GM12878 (cell line): ENCODE measurements around the gene CYP46A1. TPM values are rescaled to one million over a fixed set of nuclear protein-coding genes. Genes with fewer than 3 reads are reported as not detected.

Experiments
- CEBPB ChIP-seq, 2 experiments: fragments of 150-350 bp in 1 of 2; IDR thresholded peaks; 2 replicates each; pipeline ENCODE4 v1.6.1; 2012 to 2014; ENCODE audit warnings: low read depth in 2 of 2, low read length in 2 of 2, borderline replicate concordance in 1 of 2, inconsistent platforms in 1 of 2
- CHD1 ChIP-seq: IDR thresholded peaks from 2 replicates; pipeline ENCODE4 v1.6.1; 2012; ENCODE audit warnings: low read depth, low read length, improper control_type of control experiment
- LARP7 ChIP-seq: fragments of 450-650 bp; IDR thresholded peaks from 2 replicates; pipeline ENCODE4 v1.6.1; 2017; ENCODE audit warnings: mild to moderate bottlenecking
- MEF2B ChIP-seq: fragments of 450-650 bp; IDR thresholded peaks from 2 replicates; pipeline ENCODE4 v1.6.1; 2018; ENCODE audit warnings: mild to moderate bottlenecking, moderate library complexity; ENCODE audit not compliant: partially characterized antibody, poor library complexity, severe bottlenecking
- MTA3 ChIP-seq: IDR thresholded peaks from 2 replicates; pipeline ENCODE4 v1.6.1; 2012; ENCODE audit warnings: low read length, inconsistent platforms, borderline replicate concordance
- NFYB ChIP-seq: IDR thresholded peaks from 2 replicates; pipeline ENCODE4 v1.6.1; 2011; ENCODE audit warnings: low read depth, mild to moderate bottlenecking, low read length, improper control_type of control experiment, moderate library complexity; ENCODE audit not compliant: insufficient read depth
- RELB ChIP-seq: fragments of 450-650 bp; IDR thresholded peaks from 2 replicates; pipeline ENCODE4 v1.6.1; 2017; ENCODE audit warnings: low read depth, mild to moderate bottlenecking, moderate library complexity
- SMAD5 ChIP-seq: IDR thresholded peaks from 2 replicates; pipeline ENCODE4 v1.6.1; 2016; ENCODE audit warnings: antibody characterized with exemption, low read depth
- STAT1 ChIP-seq: fragments of 450-650 bp; conservative IDR thresholded peaks from 2 replicates; pipeline ENCODE4 v1.6.1; 2014; ENCODE audit warnings: antibody characterized with exemption, mild to moderate bottlenecking
- TCF7 ChIP-seq: IDR thresholded peaks from 2 replicates; pipeline ENCODE4 v1.6.1; 2014; ENCODE audit warnings: antibody characterized with exemption, borderline replicate concordance
- ZBTB4 ChIP-seq: fragments of 450-650 bp; formaldehyde crosslinking; IDR thresholded peaks from 2 replicates; pipeline ENCODE4 v1.4.0; 2022; ENCODE audit warnings: mild to moderate bottlenecking, moderate library complexity
- ZNF384 ChIP-seq: IDR thresholded peaks from 2 replicates; pipeline ENCODE4 v1.6.1; 2012; ENCODE audit warnings: low read depth, mild to moderate bottlenecking, low read length, improper control_type of control experiment, borderline replicate concordance
- ZSCAN29 ChIP-seq: fragments of 450-650 bp; IDR thresholded peaks from 2 replicates; pipeline ENCODE4 v1.6.1; 2017; ENCODE audit warnings: mild to moderate bottlenecking, moderate library complexity
- polyA plus RNA-seq, 11 experiments: library from polyadenylated mRNA; depleted of rRNA in 4 of 11; unstranded in 6 of 11; stranded (reverse) in 5 of 11; fragments of >200 nt; fragmentation: Nextera tagmentation in 4 of 11; fragmentation: Illumina TruSeq in 1 of 11; extraction: Ambion mirVana in 4 of 11; extraction: Trizol in 1 of 11; gene quantifications; 1 replicate in 1 of 11; 2 replicates in 10 of 11; pipeline versions ENCODE4 v1.2.1 to v1.2.3, GENCODE V29; 2011 to 2016; ENCODE audit warnings: inconsistent platforms in 2 of 11, missing spikeins in 2 of 11, low read depth in 1 of 11
- total RNA-seq, 4 experiments: library from RNA; depleted of rRNA in 3 of 4; stranded (reverse); fragments of >200 nt in 3 of 4; fragmentation: Illumina TruSeq in 1 of 4; extraction: Trizol in 1 of 4; gene quantifications; 2 replicates each; pipeline versions ENCODE4 v1.2.1 to v1.2.3, GENCODE V29; 2013 to 2021
- TF ChIP-seq, protein P1 (sequence below): fragments of 450-650 bp; conservative IDR thresholded peaks from 2 replicates; pipeline ENCODE4 v1.6.1; 2017; ENCODE audit warnings: mild to moderate bottlenecking, moderate library complexity

Gene CYP46A1
- total and polyA plus RNA-seq, 10 of the 15 experiments (the other 5 are each of a cell fraction or from before 2014, with no cell fraction given), result 0.04 to 0.11 TPM; not detected in 8

- no peak for TF ChIP-seq ZNF384
- no peak for TF ChIP-seq MTA3
- TF ChIP-seq NFYB, result no peak
- TF ChIP-seq, protein P1, sequence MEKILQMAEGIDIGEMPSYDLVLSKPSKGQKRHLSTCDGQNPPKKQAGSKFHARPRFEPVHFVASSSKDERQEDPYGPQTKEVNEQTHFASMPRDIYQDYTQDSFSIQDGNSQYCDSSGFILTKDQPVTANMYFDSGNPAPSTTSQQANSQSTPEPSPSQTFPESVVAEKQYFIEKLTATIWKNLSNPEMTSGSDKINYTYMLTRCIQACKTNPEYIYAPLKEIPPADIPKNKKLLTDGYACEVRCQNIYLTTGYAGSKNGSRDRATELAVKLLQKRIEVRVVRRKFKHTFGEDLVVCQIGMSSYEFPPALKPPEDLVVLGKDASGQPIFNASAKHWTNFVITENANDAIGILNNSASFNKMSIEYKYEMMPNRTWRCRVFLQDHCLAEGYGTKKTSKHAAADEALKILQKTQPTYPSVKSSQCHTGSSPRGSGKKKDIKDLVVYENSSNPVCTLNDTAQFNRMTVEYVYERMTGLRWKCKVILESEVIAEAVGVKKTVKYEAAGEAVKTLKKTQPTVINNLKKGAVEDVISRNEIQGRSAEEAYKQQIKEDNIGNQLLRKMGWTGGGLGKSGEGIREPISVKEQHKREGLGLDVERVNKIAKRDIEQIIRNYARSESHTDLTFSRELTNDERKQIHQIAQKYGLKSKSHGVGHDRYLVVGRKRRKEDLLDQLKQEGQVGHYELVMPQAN, result no peak
- TF ChIP-seq RELB, result no peak
- no peak for TF ChIP-seq CHD1
- no peak for TF ChIP-seq ZSCAN29
- no peak for TF ChIP-seq CEBPB (IDR thresholded peaks at IDR 0.05; ENCODE audit: borderline replicate concordance in 1 of 2, low read depth in 2 of 2, low read length in 2 of 2)
- no peak for TF ChIP-seq TCF7
- no peak for TF ChIP-seq STAT1
- TF ChIP-seq MEF2B, result no peak
- no peak for TF ChIP-seq SMAD5
- TF ChIP-seq ZBTB4 (CRISPR knock-in tag), result no peak
- no peak for TF ChIP-seq LARP7
Observed at GRCh38 chr14:99741227-99741976, 57.3 kb downstream of the CYP46A1 start (continued).
